Activated naive CD4-positive, alpha-beta T cell treated with anti-CD3 and anti-CD28 coated beads, Interleukin-2, amount 10 ng/mL, durations not matched to agents 5 hours and 36 hours (primary cell): ENCODE measurements around the gene PSMG4. TPM values are rescaled to one million over a fixed set of nuclear protein-coding genes. Genes with fewer than 3 reads are reported as not detected.

ENCODE experiments used
- total RNA-seq, 2 experiments: library from RNA; stranded (reverse); gene quantifications; one replicate each; pipeline ENCODE4 v1.2.3, GENCODE V29; 2021

PSMG4 gene, protein sequence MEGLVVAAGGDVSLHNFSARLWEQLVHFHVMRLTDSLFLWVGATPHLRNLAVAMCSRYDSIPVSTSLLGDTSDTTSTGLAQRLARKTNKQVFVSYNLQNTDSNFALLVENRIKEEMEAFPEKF
- total RNA-seq, result 10 to 100 TPM; 29.0 to 29.5 TPM

DNA sequence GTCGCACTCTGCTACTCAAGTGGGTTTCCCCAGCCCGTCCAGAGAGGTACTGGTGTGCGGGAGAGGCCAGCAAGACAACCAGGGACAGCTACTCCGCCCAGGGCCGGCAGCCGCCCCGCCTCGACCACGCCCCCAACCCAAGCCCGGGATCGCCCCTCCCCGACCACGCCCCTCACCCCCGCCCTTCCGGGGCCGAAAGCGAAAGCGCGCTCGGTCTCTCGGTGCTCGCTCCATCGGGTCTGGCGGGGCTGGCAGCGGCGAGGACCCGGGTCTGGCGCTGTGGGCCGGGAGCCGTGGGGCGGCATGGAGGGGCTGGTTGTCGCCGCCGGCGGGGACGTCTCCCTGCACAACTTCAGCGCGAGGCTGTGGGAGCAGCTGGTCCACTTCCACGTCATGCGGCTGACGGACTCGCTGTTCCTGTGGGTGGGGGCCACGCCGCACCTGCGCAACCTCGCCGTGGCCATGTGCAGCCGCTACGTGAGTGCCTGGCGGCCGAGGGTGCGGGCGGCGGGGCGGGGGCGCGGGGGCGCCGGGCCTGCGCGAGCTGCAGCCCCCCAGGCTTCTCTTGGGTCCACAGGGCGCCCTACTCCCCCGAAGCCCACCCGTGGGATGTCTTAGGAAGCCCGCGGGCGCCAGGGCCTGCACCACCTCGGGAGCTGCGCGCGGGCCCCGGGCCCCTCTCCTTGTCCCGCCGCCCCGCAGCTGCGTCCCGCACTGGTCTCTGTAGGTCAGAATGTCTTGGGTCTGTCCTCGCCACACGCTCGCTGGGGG lies at the start of gene PSMG4:
Gene PSMG4 (plus strand): TSS at position 228 of the 771 bp plus-strand sequence. CDS start 76 bp downstream, at position 304.

DNA sequence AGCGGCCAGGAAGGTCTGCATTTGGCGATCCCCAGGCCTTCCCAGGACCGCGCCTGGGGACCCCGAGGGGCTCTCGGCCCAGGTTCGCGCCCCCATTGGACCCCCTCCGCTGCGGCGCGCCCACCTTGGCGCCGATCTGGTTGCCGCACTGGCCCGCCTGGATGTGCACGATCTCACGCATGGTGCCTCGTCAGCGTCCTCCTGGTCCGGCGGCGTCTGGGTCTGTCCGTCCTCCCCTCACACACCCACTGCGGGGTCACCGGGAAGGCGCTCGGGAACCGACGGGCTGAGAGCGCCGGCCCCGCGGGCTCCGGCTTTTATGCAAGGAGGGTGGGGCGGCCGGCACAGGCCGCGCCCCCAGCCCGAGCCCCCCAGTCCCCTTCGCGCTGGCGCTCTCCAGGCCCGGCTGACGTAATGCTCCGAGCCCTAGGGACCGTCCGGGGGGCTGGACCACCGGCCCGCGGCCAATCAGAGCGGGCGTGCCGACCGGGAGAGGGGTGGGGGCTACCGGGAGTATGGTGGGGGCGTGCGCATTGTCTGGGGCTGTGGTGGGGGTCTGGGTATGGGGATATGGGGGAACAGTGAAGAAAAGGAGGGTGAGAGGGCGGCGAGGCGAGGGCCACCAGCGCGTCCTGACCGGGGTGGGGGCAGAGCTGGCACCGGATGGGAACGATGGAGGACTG lies 31.2 kb upstream of the PSMG4 start, which contains the start of gene TUBB2B:
Gene TUBB2B (minus strand): TSS at position 291 of the 683 bp plus-strand sequence. CDS start 110 bp downstream, at position 181.

Other genes with a start within 250 kb of the PSMG4 start
- 10 to 100 TPM; 27.6 to 29.0 TPM for gene RIPK1, start 190.5 kb upstream of the PSMG4 start, total RNA-seq
- gene BPHL, start 140.2 kb upstream of the PSMG4 start, total RNA-seq, result 1 to 10 TPM; 7.8 to 8.1 TPM
- gene TUBB2A, start 101.4 kb upstream of the PSMG4 start, total RNA-seq, result 1 to 10 TPM; 1.3 to 1.9 TPM
- not detected for gene TUBB2B, start 31.3 kb upstream of the PSMG4 start, total RNA-seq
- 1 to 10 TPM; 4.7 to 5.5 TPM for gene SLC22A23, start 198.1 kb downstream of the PSMG4 start, total RNA-seq